NCI-H2196 (cell line): ENCODE measurements around the gene FAM217A.

Experiments
- DNase-seq: peaks from one replicate; lab custom pipeline; 2025; ENCODE audit not compliant: unreplicated experiment; lab: John Stamatoyannopoulos, UW

The FAM217A gene

DNA sequence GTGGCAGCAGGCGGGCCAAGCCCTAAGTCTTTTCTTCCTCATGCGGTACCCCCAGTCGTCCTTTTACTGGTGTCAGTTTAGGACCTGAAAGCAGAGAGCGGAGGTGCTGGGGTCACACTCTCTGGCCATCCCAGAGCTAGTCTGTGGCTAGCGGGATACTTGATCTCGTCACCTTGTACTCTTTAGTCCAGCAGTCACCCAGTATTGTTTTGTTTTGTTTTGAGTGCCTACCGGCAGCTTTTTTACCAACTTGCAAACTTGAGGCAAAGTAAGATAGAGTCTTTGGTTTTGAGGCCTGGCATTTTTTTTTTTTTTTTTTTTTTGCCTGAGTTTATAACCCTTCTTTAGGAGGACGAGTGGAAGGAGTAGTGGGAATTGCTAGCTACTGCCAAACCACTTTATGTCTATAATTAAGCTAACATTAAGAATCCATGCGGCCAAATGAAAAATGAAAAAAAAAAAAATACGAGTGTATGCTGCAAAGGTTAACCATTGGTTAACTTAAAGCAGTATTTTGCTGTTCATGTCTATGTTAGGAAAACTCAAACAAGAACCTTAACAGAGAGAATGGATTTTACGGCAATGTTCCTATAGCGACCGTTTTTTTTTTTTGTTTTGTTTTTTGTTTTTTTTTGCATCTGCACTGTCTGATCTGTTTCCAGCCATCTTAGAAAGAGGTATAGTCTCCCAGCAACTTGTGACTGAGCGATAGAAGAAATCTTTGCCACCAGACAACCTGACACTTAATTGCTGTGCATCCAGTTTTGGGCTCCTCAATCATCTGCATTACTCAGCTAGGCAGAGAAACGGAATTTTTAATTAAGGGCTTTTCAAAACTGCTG is 56.9 kb downstream of the FAM217A start:
- DNase-seq = no peak

DNA sequence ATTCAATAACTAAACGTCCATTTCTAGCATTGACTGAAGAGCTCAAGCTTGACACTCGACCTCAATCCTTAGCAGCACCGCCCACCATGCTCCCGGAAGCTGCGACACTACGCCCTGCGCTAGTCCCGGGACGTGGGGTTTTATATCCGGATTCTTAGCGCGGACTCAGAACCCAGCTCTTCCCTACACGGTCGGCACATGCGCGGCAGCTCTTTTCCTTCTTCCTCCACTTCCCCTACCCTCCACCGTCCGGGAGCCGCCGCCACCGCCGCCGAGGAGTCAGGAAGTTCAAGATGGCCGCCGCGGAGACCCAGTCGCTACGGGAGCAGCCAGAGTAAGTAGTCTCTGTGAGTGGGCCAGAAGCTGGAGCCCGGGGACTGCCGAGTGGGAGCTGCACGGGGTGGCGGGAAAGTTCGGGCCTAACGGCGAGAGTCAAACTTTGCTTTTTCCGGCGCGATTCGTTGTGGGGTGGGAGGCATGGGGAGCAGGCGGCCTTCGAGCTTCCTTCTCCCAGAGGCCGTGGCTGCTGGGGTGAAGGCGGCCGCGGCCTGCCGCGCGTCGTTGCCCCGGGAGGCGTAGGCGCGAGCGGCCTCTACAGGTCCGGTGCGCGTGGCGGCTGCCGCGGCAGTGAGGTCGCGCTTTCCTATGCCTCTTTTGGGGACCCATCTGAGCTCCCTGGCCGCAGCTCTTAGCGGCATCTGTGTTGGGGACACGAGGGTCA is 57.6 kb downstream of the FAM217A start:
- DNase-seq = peak; percentile 95

GRCh38 chr6:4020822-4021132 is 58.2 kb downstream of the FAM217A start:
- no peak for DNase-seq

DNA sequence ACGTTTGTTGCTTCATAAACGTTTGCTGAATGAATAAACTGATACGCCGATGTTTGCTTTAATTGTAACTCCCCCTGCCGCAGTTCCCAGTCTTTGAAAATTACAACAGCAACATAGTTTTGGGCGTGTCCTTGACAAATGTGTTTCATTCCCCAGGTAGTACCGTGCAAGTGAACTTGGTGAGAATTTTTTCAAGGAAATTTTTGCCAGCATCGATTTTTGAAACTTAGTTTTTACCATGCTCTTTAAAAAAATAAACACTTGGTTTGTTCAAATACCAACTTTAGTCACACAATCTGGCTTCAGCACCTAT is 60.1 kb downstream of the FAM217A start:
- DNase-seq = no peak
